Left ventricle myocardium superior (tissue), 1 donor: ENCODE data around the gene ATG4C. TPM values are rescaled to one million over a fixed set of nuclear protein-coding genes. Genes with fewer than 3 reads are reported as not detected.
"Not testable (repeated sequence)": the region's sequence is repeated elsewhere in the genome, so short reads cannot be mapped to it uniquely, and the experiment has no call there.

Source experiments
- ATAC-seq: fragments of 200-7000 bp; cut with Tn5 transposase; one replicate; pipeline ENCODE4 v1.9.1; 2020; ENCODE audit warnings: mild to moderate bottlenecking, moderate library complexity
- DNase-seq: peaks from one replicate; pipeline ENCODE4 v3.0.0-alpha.2; 2020
- intact Hi-C: fragments of 100-400 bp; cut with micrococcal nuclease; formaldehyde crosslinking; loops from one replicate; pipeline ENCODE4 v1.11.0; 2022
- total RNA-seq: library from RNA; stranded (reverse); fragmentation: NEBNext Ultra II Directional; extraction: Animal tissue kit (Norgen Biotek cat#: 25700); gene quantifications from one replicate; pipeline ENCODE4 v1.2.1, GENCODE V29; 2021
- donor health status: DM: no; HTN: yes; CAD: no; lungs with severe emphysema.

Gene ATG4C
- total RNA-seq, 1 donor from 2014 or later = 9.1 TPM

- intact Hi-C loops, ATAC-seq, DNase-seq: not testable (repeated sequence)
Measured at GRCh38 chr1:62827786-62828185, 43.9 kb downstream of the ATG4C start.

- DNase-seq = no peak
- intact Hi-C loops = no loop called here
- ATAC-seq = no peak
Measured at GRCh38 chr1:62832276-62832675, 48.3 kb downstream of the ATG4C start.

GRCh38 chr1:62833529-62833928 is 49.6 kb downstream of the ATG4C start:
- ATAC-seq (no peak), DNase-seq (no peak)
- intact Hi-C loops = no loop called here

GRCh38 chr1:62834400-62834961 is 50.5 kb downstream of the ATG4C start:
- intact Hi-C loops = no loop called here
- ATAC-seq (no peak), DNase-seq (no peak)

- ATAC-seq = peak; percentile 55
- intact Hi-C loops = no loop called here
- DNase-seq = no peak
Measured at GRCh38 chr1:62836856-62837540, 53.1 kb downstream of the ATG4C start.

- DNase-seq = no peak
- no peak for ATAC-seq
- intact Hi-C loops = no loop called here
Measured at GRCh38 chr1:62840555-62840954, 56.6 kb downstream of the ATG4C start.

GRCh38 chr1:62841587-62842169 is 57.7 kb downstream of the ATG4C start:
- peak; percentile 52 for ATAC-seq

GRCh38 chr1:62844030-62844429 is 60.1 kb downstream of the ATG4C start:
- intact Hi-C loops = no loop called here
- DNase-seq = no peak

More at GRCh38 chr1:62841587-62842169, 57.7 kb downstream of the ATG4C start:
- intact Hi-C loops = no loop called here
- no peak for DNase-seq

GRCh38 chr1:62849031-62849430 is 65.1 kb downstream of the ATG4C start:
- DNase-seq = no peak
- ATAC-seq = no peak
- intact Hi-C loops = no loop called here

More at GRCh38 chr1:62844030-62844429, 60.1 kb downstream of the ATG4C start:
- ATAC-seq = no peak

GRCh38 chr1:62852253-62852652 is 68.3 kb downstream of the ATG4C start:
- DNase-seq (no peak), ATAC-seq (no peak)
- intact Hi-C loops = no loop called here

- no peak for DNase-seq
- intact Hi-C loops = no loop called here
- ATAC-seq = no peak
Measured at GRCh38 chr1:62856960-62857359, 73.0 kb downstream of the ATG4C start.

GRCh38 chr1:62869217-62869754 is 85.4 kb downstream of the ATG4C start:
- no peak for DNase-seq
- intact Hi-C loops = no loop called here
- no peak for ATAC-seq

- DNase-seq (no peak), ATAC-seq (no peak)
- intact Hi-C loops = no loop called here
Measured at GRCh38 chr1:62870148-62870547, 86.2 kb downstream of the ATG4C start.

- no peak for ATAC-seq
- intact Hi-C loops = no loop called here
- DNase-seq = no peak
Measured at GRCh38 chr1:62875676-62876075, 91.7 kb downstream of the ATG4C start.

GRCh38 chr1:62876535-62876934 is 92.6 kb downstream of the ATG4C start:
- intact Hi-C loops = no loop called here
- no peak for DNase-seq
- ATAC-seq = no peak

- intact Hi-C loops = no loop called here
- DNase-seq (no peak), ATAC-seq (no peak)
Measured at GRCh38 chr1:62877579-62877978, 93.6 kb downstream of the ATG4C start.

GRCh38 chr1:62879962-62880361 is 96.0 kb downstream of the ATG4C start:
- intact Hi-C loops = no loop called here
- ATAC-seq (no peak), DNase-seq (no peak)

- intact Hi-C loops = no loop called here
- no peak for DNase-seq
- ATAC-seq = no peak
Measured at GRCh38 chr1:62882201-62883104, 98.5 kb downstream of the ATG4C start.

- ATAC-seq (no peak), DNase-seq (no peak)
- intact Hi-C loops = no loop called here
Measured at GRCh38 chr1:62884156-62884740, 100.3 kb downstream of the ATG4C start.
